Suprapubic skin (tissue), 3 donors: ENCODE measurements around the gene DIAPH1.

Source experiments
- CTCF ChIP-seq, 2 donors: fragments of 200-600 bp in 1 of 2; fragments of 450-650 bp in 1 of 2; sonication (generic) in 1 of 2; IDR thresholded peaks; one replicate each; pipeline ENCODE4 v1.5.1; 2016 to 2019; ENCODE audit warnings: antibody characterized with exemption in 2 of 2, mild to moderate bottlenecking in 1 of 2, moderate library complexity in 1 of 2
- POLR2A ChIP-seq, 2 donors: fragments of 450-650 bp; IDR thresholded peaks; one replicate each; pipeline ENCODE4 v1.6.1; 2017; ENCODE audit warnings: antibody characterized with exemption in 2 of 2, mild to moderate bottlenecking in 2 of 2, moderate library complexity in 2 of 2

GRCh38 chr5:141547488-141547887 is 71.3 kb downstream of the DIAPH1 start:
- no peak for TF ChIP-seq CTCF (IDR thresholded peaks at IDR 0.05)
- no peak for TF ChIP-seq POLR2A (IDR thresholded peaks at IDR 0.05)
